Measurements from ENCODE around the gene CUBN.

CUBN gene

DNA sequence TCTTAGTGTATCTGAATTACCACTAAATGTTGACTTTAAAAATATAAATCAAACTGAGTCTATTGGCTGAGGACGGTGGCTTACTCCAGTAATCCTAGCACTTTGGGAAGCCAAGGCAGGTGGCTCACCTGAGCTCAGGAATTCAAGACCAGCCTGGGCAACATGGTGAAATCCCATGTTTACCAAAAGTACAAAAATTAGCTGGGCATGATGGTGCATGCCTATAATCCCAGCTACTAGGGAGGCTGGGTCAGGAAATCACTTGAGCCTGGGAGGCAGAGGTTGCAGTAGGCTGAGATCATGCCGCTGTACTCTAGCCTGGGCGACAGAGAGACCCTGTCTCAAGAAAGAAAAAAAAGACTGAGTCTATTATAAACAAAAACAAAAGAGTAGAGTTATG is 205.9 kb downstream of the CUBN start:
- Histone ChIP-seq H3K9me3 (ENCODE audit: control insufficient read depth, insufficient read depth, low read length) (no peaks in the 10 kb centered on the region), H3K36me3 (ENCODE audit: control insufficient read depth, insufficient read depth, low read length) (no peaks in the 10 kb centered on the region), H3K4me3 (ENCODE audit: low read depth, low read length) (no peak overlapping the region), H3K4me1 (ENCODE audit: control insufficient read depth, insufficient read depth, low read length) (peaks cover under 1% of the 10 kb centered on the region), H3K27me3 (ENCODE audit: control insufficient read depth, insufficient read depth, low read length) (no peaks in the 10 kb centered on the region), H3K9ac (ENCODE audit: low read depth, low read length) (no peak overlapping the region)

- Histone ChIP-seq H3K9ac (ENCODE audit: low read depth, low read length) (no peak overlapping the region), H3K27me3 (ENCODE audit: control insufficient read depth, insufficient read depth, low read length) (no peaks in the 10 kb centered on the region), H3K9me3 (ENCODE audit: control insufficient read depth, insufficient read depth, low read length) (no peaks in the 10 kb centered on the region), H3K4me3 (ENCODE audit: low read depth, low read length) (no peak overlapping the region), H3K4me1 (ENCODE audit: control insufficient read depth, insufficient read depth, low read length) (no peaks in the 10 kb centered on the region), H3K36me3 (ENCODE audit: control insufficient read depth, insufficient read depth, low read length) (no peaks in the 10 kb centered on the region)
These were observed 206.3 kb downstream of the CUBN start for GRCh38 chr10:16923309-16923708.

- H3K9ac ChIP-seq (ENCODE audit: low read depth, low read length) = no peak overlapping the region
- no peak overlapping the region for H3K4me3 ChIP-seq (ENCODE audit: low read depth, low read length)
- no peaks in the 10 kb centered on the region for H3K9me3 ChIP-seq (ENCODE audit: control insufficient read depth, insufficient read depth, low read length)
- H3K27me3 ChIP-seq (ENCODE audit: control insufficient read depth, insufficient read depth, low read length) = no peaks in the 10 kb centered on the region
- H3K4me1 ChIP-seq (ENCODE audit: control insufficient read depth, insufficient read depth, low read length) = no peaks in the 10 kb centered on the region
- H3K36me3 ChIP-seq (ENCODE audit: control insufficient read depth, insufficient read depth, low read length) = no peaks in the 10 kb centered on the region
These were observed 210.3 kb downstream of the CUBN start for GRCh38 chr10:16919121-16919982.

DNA sequence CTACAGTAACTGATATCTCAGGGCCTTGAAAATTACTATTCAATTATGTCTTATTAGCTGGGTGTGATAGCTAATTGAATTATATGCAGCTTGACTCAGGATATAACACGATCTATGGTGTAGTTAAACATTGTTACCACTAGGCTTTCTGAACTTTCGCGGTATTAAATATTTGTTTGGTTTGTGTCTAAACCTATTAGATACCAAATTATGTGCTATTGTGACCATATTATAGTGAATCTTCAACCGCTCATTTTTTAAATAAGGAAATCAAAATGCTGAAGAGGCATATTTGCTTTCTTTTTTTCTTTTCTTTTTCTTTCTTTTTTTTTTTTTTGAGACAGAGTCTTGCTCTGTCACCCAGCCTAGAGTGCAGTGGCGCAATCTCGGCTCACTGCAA is 213.1 kb downstream of the CUBN start:
- no peak overlapping the region for H3K4me3 ChIP-seq (ENCODE audit: low read depth, low read length)
- H3K9ac ChIP-seq (ENCODE audit: low read depth, low read length) = no peak overlapping the region
- no peaks in the 10 kb centered on the region for H3K36me3 ChIP-seq (ENCODE audit: control insufficient read depth, insufficient read depth, low read length)
- H3K9me3 ChIP-seq (ENCODE audit: control insufficient read depth, insufficient read depth, low read length) = no peaks in the 10 kb centered on the region
- H3K4me1 ChIP-seq (ENCODE audit: control insufficient read depth, insufficient read depth, low read length) = no peaks in the 10 kb centered on the region
- no peaks in the 10 kb centered on the region for H3K27me3 ChIP-seq (ENCODE audit: control insufficient read depth, insufficient read depth, low read length)

DNA sequence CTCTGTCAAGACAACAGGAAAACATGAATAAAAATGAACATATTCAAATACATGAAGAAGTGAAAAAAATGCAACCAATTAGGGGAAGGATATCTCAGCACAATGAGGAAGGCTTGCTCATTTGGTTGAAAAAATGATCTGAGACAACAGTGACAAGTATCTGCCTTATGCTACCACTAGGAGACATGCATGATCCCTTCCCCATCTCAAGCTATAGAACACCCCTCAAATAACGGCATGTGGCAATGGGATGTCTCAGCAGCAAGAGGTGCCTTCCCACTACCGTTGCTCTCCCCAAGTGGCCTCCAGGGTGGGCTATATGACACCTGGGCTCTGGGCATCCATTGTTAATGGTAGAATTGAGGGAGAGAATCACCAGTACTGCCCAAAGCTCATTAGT is 214.3 kb downstream of the CUBN start:
- Histone ChIP-seq H3K27me3 (ENCODE audit: control insufficient read depth, insufficient read depth, low read length) (no peaks in the 10 kb centered on the region), H3K9ac (ENCODE audit: low read depth, low read length) (no peak overlapping the region), H3K9me3 (ENCODE audit: control insufficient read depth, insufficient read depth, low read length) (no peaks in the 10 kb centered on the region), H3K36me3 (ENCODE audit: control insufficient read depth, insufficient read depth, low read length) (no peaks in the 10 kb centered on the region), H3K4me3 (ENCODE audit: low read depth, low read length) (no peak overlapping the region), H3K4me1 (ENCODE audit: control insufficient read depth, insufficient read depth, low read length) (no peaks in the 10 kb centered on the region)

DNA sequence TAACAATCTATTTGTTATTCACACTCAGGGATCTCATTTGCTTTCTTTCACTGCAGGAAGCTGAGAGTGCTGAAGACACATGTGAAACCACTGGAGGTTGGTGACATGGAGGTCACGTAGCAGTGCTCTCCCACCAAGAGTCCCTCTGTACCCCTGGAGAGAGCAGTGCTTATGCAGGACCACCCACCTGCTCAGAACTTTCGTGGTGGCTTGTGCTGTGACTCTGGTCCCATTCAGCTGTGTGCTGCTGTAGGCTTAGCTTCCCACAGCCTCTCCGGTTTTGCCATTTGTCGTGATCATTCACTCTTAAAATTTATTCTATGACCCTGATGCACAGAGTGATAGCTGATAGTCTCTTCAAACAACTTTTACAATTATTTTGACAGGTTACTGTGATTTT is 216.3 kb downstream of the CUBN start:
- Histone ChIP-seq H3K4me3 (ENCODE audit: low read depth, low read length) (no peak overlapping the region), H3K4me1 (ENCODE audit: control insufficient read depth, insufficient read depth, low read length) (no peaks in the 10 kb centered on the region), H3K36me3 (ENCODE audit: control insufficient read depth, insufficient read depth, low read length) (no peaks in the 10 kb centered on the region), H3K27me3 (ENCODE audit: control insufficient read depth, insufficient read depth, low read length) (no peaks in the 10 kb centered on the region), H3K9me3 (ENCODE audit: control insufficient read depth, insufficient read depth, low read length) (no peaks in the 10 kb centered on the region), H3K9ac (ENCODE audit: low read depth, low read length) (no peak overlapping the region)

- H3K4me1 ChIP-seq (ENCODE audit: control insufficient read depth, insufficient read depth, low read length) = no peaks in the 10 kb centered on the region
- no peaks in the 10 kb centered on the region for H3K27me3 ChIP-seq (ENCODE audit: control insufficient read depth, insufficient read depth, low read length)
- H3K36me3 ChIP-seq (ENCODE audit: control insufficient read depth, insufficient read depth, low read length) = no peaks in the 10 kb centered on the region
- H3K9me3 ChIP-seq (ENCODE audit: control insufficient read depth, insufficient read depth, low read length) = no peaks in the 10 kb centered on the region
- no peak overlapping the region for H3K9ac ChIP-seq (ENCODE audit: low read depth, low read length)
- H3K4me3 ChIP-seq (ENCODE audit: low read depth, low read length) = no peak overlapping the region
These were observed 218.8 kb downstream of the CUBN start for GRCh38 chr10:16910793-16911164.

- H3K9ac ChIP-seq (ENCODE audit: low read depth, low read length) = no peak overlapping the region
- no peak overlapping the region for H3K4me3 ChIP-seq (ENCODE audit: low read depth, low read length)
- no peaks in the 10 kb centered on the region for H3K4me1 ChIP-seq (ENCODE audit: control insufficient read depth, insufficient read depth, low read length)
- no peaks in the 10 kb centered on the region for H3K9me3 ChIP-seq (ENCODE audit: control insufficient read depth, insufficient read depth, low read length)
- H3K27me3 ChIP-seq (ENCODE audit: control insufficient read depth, insufficient read depth, low read length) = no peaks in the 10 kb centered on the region
- no peaks in the 10 kb centered on the region for H3K36me3 ChIP-seq (ENCODE audit: control insufficient read depth, insufficient read depth, low read length)
These were observed 219.4 kb downstream of the CUBN start for GRCh38 chr10:16909961-16910792.

DNA sequence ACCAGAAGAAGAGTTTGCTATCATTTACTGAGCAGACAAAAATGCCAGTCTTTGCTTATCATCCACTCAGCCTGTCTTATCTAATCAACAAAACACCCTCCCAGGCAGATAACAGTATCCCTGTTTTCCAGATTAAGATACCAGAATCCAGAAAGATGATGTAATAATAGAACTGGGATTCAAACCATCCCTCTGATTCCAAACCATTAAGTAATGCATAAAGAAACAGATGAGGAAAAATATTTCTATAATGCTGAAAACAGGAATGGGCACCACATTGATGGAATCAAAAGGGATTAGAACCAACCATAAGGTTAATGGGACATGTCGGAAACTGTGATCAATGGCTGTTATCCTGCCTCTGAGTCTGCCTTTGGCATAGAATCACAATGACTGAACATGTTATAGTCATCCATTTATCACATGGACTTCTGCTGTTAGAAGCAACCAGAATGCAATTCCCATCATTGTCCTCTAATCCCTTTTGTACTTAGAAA is 220.3 kb downstream of the CUBN start:
- Histone ChIP-seq H3K36me3 (ENCODE audit: control insufficient read depth, insufficient read depth, low read length) (no peaks in the 10 kb centered on the region), H3K4me3 (ENCODE audit: low read depth, low read length) (no peak overlapping the region), H3K27me3 (ENCODE audit: control insufficient read depth, insufficient read depth, low read length) (no peaks in the 10 kb centered on the region), H3K4me1 (ENCODE audit: control insufficient read depth, insufficient read depth, low read length) (no peaks in the 10 kb centered on the region), H3K9ac (ENCODE audit: low read depth, low read length) (no peak overlapping the region), H3K9me3 (ENCODE audit: control insufficient read depth, insufficient read depth, low read length) (no peaks in the 10 kb centered on the region)

GRCh38 chr10:16907687-16908086 is 221.9 kb downstream of the CUBN start:
- Histone ChIP-seq H3K9me3 (ENCODE audit: control insufficient read depth, insufficient read depth, low read length) (no peaks in the 10 kb centered on the region), H3K27me3 (ENCODE audit: control insufficient read depth, insufficient read depth, low read length) (no peaks in the 10 kb centered on the region), H3K9ac (ENCODE audit: low read depth, low read length) (no peak overlapping the region), H3K4me1 (ENCODE audit: control insufficient read depth, insufficient read depth, low read length) (no peaks in the 10 kb centered on the region), H3K36me3 (ENCODE audit: control insufficient read depth, insufficient read depth, low read length) (no peaks in the 10 kb centered on the region), H3K4me3 (ENCODE audit: low read depth, low read length) (no peak overlapping the region)

GRCh38 chr10:16905320-16905719 is 224.3 kb downstream of the CUBN start:
- H3K36me3 ChIP-seq (ENCODE audit: control insufficient read depth, insufficient read depth, low read length) = no peaks in the 10 kb centered on the region

DNA sequence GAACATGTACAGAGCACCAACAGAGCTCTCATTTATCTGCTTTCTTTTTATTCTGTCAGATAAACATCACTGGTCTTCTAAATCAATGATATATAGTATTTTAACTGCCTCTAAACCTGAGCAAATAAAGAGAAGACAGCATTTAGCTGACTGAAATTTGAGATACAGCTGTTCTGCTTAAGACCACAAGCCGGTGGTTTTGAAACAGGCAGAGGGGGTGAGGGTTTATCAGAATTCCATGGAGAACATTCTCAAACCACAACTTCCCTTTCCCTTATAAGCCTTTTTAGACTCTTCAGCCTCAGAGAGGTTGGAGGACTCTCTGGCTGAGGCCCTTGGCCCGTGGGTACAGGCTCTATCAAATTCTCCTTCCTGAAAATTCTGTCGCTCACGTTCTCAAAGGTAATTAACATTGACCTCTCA is 225.0 kb downstream of the CUBN start:
- peaks cover 7% of the 10 kb centered on the region for H3K4me1 ChIP-seq (ENCODE audit: control insufficient read depth, insufficient read depth, low read length)
- no peaks in the 10 kb centered on the region for H3K27me3 ChIP-seq (ENCODE audit: control insufficient read depth, insufficient read depth, low read length)
- H3K9me3 ChIP-seq (ENCODE audit: control insufficient read depth, insufficient read depth, low read length) = no peaks in the 10 kb centered on the region
- H3K4me3 ChIP-seq (ENCODE audit: low read depth, low read length) = no peak overlapping the region
- H3K9ac ChIP-seq (ENCODE audit: low read depth, low read length) = no peak overlapping the region
- no peaks in the 10 kb centered on the region for H3K36me3 ChIP-seq (ENCODE audit: control insufficient read depth, insufficient read depth, low read length)

More at GRCh38 chr10:16905320-16905719, 224.3 kb downstream of the CUBN start:
- peaks cover 7% of the 10 kb centered on the region for H3K4me1 ChIP-seq (ENCODE audit: control insufficient read depth, insufficient read depth, low read length)
- no peaks in the 10 kb centered on the region for H3K27me3 ChIP-seq (ENCODE audit: control insufficient read depth, insufficient read depth, low read length)
- no peak overlapping the region for H3K9ac ChIP-seq (ENCODE audit: low read depth, low read length)
- H3K9me3 ChIP-seq (ENCODE audit: control insufficient read depth, insufficient read depth, low read length) = no peaks in the 10 kb centered on the region
- H3K4me3 ChIP-seq (ENCODE audit: low read depth, low read length) = no peak overlapping the region
